Bronchial epithelial cell (primary cell): ENCODE measurements around the gene TNNT1. TPM values are rescaled to one million over a fixed set of nuclear protein-coding genes. Genes with fewer than 3 reads are reported as not detected.

Experiments used
- DNase-seq: peaks from one replicate; pipeline ENCODE4 v3.0.0-alpha.2; 2010; ENCODE audit warnings: low read depth
- FAIRE-seq: peaks from 2 replicates; lab custom pipeline; 2011; peaks lifted over from hg19 to GRCh38; lab: Jason Lieb, UNC
- H3K27me3 ChIP-seq: 2 replicates; pipeline ENCODE4 v1.5.1; 2011; ENCODE audit warnings: low read length; ENCODE audit not compliant: control insufficient read depth, insufficient read depth
- H3K36me3 ChIP-seq: 2 replicates; pipeline ENCODE4 v1.5.1; 2011; ENCODE audit warnings: low read length; ENCODE audit not compliant: control insufficient read depth, insufficient read depth
- H3K4me3 ChIP-seq: 2 replicates; pipeline ENCODE4 v1.5.1; 2011; ENCODE audit warnings: mild to moderate bottlenecking, low read depth, low read length, control low read depth
- total RNA-seq: library from RNA; depleted of rRNA; stranded (reverse); fragments of >200 nt; gene quantifications from 2 replicates; pipeline ENCODE4 v1.2.1, GENCODE V29; 2014
- TF ChIP-seq, protein P1 (sequence below): IDR thresholded peaks from 2 replicates; pipeline ENCODE4 v1.5.1; 2011; ENCODE audit warnings: mild to moderate bottlenecking, moderate library complexity, low read length, control low read depth, inconsistent platforms; ENCODE audit not compliant: insufficient read depth, severe bottlenecking

TNNT1 gene
- total RNA-seq, 1 donor from 2014 or later = 65.0 TPM

DNA sequence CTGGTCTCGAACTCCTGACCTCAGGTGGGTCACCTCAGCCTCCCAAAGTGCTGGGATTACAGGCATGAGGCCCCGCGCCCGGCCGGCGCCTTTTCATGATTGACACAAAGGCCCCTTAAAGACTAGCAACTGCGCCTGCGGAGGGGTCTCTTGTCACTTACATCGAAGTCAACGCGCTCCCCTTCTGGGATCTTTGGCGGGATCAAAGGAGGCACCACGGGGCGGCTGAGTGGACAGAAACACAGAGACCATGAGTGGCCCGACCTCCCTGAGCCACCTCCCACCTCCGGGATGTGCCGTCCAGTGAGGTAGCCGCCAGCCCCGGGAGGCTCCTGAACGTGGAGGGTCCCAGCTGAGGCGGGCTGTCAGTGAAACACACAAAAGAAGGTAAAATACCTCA is 7.3 kb downstream of the TNNT1 start:
- DNase-seq = no peak
- H3K36me3 ChIP-seq = no peaks in the 10 kb centered on the region
- H3K4me3 ChIP-seq = no peak overlapping the region
- TF ChIP-seq, protein P1, sequence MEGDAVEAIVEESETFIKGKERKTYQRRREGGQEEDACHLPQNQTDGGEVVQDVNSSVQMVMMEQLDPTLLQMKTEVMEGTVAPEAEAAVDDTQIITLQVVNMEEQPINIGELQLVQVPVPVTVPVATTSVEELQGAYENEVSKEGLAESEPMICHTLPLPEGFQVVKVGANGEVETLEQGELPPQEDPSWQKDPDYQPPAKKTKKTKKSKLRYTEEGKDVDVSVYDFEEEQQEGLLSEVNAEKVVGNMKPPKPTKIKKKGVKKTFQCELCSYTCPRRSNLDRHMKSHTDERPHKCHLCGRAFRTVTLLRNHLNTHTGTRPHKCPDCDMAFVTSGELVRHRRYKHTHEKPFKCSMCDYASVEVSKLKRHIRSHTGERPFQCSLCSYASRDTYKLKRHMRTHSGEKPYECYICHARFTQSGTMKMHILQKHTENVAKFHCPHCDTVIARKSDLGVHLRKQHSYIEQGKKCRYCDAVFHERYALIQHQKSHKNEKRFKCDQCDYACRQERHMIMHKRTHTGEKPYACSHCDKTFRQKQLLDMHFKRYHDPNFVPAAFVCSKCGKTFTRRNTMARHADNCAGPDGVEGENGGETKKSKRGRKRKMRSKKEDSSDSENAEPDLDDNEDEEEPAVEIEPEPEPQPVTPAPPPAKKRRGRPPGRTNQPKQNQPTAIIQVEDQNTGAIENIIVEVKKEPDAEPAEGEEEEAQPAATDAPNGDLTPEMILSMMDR = no peak
- no peaks in the 10 kb centered on the region for H3K27me3 ChIP-seq
- FAIRE-seq = no peak

DNA sequence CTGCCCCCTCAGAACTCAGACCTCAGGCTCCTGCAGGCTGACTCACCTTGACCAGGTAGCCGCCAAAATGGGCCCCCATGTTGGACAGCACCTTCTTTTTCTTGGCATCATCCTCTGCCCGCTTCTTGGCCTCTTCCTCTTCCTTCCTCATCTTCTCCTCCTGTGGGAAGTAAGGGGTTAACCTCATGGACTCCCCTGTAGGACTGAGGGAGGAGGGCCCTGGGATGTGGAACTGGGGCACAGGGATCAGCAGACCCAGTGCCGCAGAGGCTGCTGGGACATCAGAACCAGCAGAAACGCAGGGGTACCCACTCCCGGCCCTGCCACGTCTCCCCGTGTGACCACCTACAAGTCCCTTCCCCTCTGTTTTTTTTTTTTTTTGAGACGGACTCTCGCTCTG is 11.1 kb downstream of the TNNT1 start:
- H3K27me3 ChIP-seq = peaks cover 2% of the 10 kb centered on the region
- no peak for FAIRE-seq

DNA sequence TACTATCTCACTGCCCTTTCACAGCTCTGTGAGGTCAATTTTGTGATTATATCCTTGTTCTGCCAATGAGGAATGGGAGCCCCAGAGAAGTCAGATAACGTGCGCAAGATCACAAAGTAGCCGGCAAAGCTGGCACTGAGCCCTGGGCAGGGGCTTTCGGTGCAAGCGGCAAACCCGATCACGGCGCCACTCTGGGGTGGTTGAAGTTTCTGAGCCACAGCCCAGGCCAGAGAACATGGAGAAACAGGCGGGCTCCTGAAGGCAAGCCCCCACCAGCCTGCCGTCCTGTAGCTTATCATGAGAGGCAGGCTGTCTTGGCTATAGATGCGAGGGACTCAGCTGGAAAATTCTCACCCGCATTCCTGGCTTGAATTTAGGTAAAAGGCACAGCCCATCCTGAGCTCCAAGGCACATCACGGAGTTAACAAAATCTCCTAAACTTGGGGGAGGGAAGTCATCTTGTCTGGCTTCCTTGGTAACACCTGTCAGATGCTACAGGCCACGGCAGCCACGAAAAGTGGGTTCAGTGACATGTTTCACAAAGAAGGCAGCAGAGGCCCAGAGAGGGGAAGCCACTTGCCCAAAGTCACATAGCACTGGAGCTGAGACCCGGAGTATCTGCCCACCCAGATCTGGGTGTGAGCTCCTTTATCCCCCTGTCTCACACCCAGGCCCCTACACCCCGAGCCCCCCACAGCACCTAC is 12.5 kb downstream of the TNNT1 start:
- FAIRE-seq = no peak

More for the DNA sequence above, 11.1 kb downstream of the TNNT1 start:
- no peaks in the 10 kb centered on the region for H3K36me3 ChIP-seq
- TF ChIP-seq, protein P1 = no peak
- DNase-seq = no peak
- no peak overlapping the region for H3K4me3 ChIP-seq

DNA sequence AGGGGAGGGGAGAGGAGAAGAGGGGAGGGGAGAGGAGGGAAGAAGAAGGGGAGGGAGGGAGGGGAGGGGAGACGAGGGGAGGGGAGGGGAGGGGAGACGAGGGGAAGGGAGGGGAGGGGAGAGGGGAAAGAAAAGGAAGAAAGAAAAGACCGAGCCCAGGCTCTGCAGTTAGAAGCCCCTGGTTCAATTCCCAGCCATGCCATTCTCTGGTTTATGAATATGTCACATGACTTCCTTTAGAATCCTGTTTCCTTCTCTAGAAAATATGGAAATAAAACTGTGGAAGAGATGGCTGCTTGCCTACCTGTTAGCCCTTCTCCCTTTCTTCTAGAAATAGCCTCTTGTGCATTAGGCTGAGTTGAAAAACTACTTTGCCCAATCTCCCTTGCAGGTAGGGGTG is 14.3 kb downstream of the TNNT1 start:
- H3K4me3 ChIP-seq = no peak overlapping the region
- TF ChIP-seq, protein P1 = no peak
- H3K27me3 ChIP-seq = peaks cover 3% of the 10 kb centered on the region
- H3K36me3 ChIP-seq = no peaks in the 10 kb centered on the region
- no peak for FAIRE-seq
- DNase-seq = no peak

More for the DNA sequence above, 12.5 kb downstream of the TNNT1 start:
- no peak for DNase-seq
- H3K36me3 ChIP-seq = no peaks in the 10 kb centered on the region
- TF ChIP-seq, protein P1 = no peak
- H3K4me3 ChIP-seq = no peak overlapping the region
- H3K27me3 ChIP-seq = peaks cover 2% of the 10 kb centered on the region

DNA sequence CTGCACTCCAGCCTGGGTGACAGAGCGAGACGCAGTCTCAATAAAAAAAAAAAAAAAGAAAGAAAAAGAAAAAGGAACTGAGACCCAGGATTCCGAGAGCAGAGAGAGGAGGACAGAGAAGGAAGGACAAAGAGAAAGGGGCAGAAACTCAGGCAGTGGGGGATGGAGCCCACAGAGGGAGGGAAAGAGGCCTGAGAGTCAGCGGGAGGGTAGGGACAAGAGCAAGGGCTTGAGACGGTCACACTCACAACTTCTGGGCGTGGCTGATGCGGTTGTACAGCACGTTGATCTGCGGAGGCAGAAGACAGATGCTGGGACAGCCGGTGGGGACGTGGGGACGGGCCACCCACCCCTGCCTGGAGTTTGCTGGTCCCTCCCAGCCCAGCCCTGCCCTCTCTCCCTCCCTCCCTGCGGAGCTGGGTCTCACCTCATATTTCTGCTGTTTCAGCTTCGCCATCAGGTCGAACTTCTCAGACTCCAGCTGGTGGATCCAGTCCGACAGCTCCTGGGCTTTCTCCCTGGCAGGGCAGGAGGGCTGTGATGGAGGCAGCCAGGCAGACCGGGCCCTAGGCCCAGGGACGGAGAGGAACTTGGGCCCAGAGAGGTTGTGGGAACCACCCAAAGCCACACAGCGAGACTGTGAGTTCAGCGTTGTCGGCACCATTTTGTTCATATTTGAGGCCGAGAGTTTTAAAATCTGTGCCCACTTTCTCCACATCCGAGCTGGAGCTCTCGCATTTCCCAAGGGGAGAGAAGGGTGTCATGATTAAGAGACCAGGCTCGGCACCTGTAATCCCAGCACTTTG is 15.2 kb downstream of the TNNT1 start:
- FAIRE-seq = no peak

More for the DNA sequence above, 15.2 kb downstream of the TNNT1 start:
- H3K4me3 ChIP-seq = no peak overlapping the region
- no peaks in the 10 kb centered on the region for H3K36me3 ChIP-seq
- no peak for DNase-seq
- H3K27me3 ChIP-seq = peaks cover 4% of the 10 kb centered on the region
- TF ChIP-seq, protein P1 = no peak
